H1 (cell line): ENCODE measurements around the gene ALDH1A2.

Experiments
- CBX5 ChIP-seq: fragments of 300-800, 300-1000 bp; sonication (generic); IDR thresholded peaks from 2 replicates; pipeline ENCODE4 v1.7.1; 2016; ENCODE audit warnings: antibody characterized with exemption, low read length, low read depth
- EGR1 ChIP-seq: IDR thresholded peaks from 2 replicates; pipeline ENCODE4 v1.6.1; 2011; ENCODE audit warnings: low read depth, low read length, borderline replicate concordance
- EP300 ChIP-seq, 2 experiments: IDR thresholded peaks; 1 replicate in 1 of 2; 2 replicates in 1 of 2; pipeline ENCODE4 v1.6.1; 2011 to 2012; ENCODE audit warnings: low read depth in 2 of 2, low read length in 2 of 2, mild to moderate bottlenecking in 2 of 2, borderline replicate concordance in 1 of 2, inconsistent platforms in 1 of 2, moderate library complexity in 1 of 2
- FOSL1 ChIP-seq: IDR thresholded peaks from 2 replicates; pipeline ENCODE4 v1.6.1; 2011; ENCODE audit warnings: mild to moderate bottlenecking, low read depth, low read length, moderate library complexity; ENCODE audit not compliant: insufficient read depth
- KDM1A ChIP-seq: fragments of 200-600, 300-600 bp; sonication (generic); IDR thresholded peaks from 2 replicates; pipeline ENCODE4 v1.7.1; 2016; ENCODE audit warnings: mild to moderate bottlenecking, low read length, borderline replicate concordance
- NANOG ChIP-seq: IDR thresholded peaks from 2 replicates; pipeline ENCODE4 v1.6.1; 2011; ENCODE audit warnings: low read length, low read depth, mild to moderate bottlenecking, inconsistent platforms; ENCODE audit not compliant: insufficient read depth, poor library complexity, severe bottlenecking
- POLR2AphosphoS5 ChIP-seq: IDR thresholded peaks from 2 replicates; pipeline ENCODE4 v1.6.1; 2011; ENCODE audit warnings: low read depth, low read length
- RAD21 ChIP-seq, 2 experiments: IDR thresholded peaks in 1 of 2; conservative IDR thresholded peaks in 1 of 2; 2 replicates each; pipeline ENCODE4 v1.6.1; 2011; ENCODE audit warnings: low read depth in 2 of 2, low read length in 2 of 2, improper control_type of control experiment in 1 of 2, inconsistent platforms in 1 of 2, mild to moderate bottlenecking in 1 of 2, moderate library complexity in 1 of 2
- SIN3A ChIP-seq, 2 experiments: IDR thresholded peaks in 1 of 2; conservative IDR thresholded peaks in 1 of 2; 2 replicates each; pipeline ENCODE4 v1.6.1; 2011 to 2012; ENCODE audit warnings: low read length in 2 of 2, improper control_type of control experiment in 1 of 2, low read depth in 1 of 2, mild to moderate bottlenecking in 1 of 2
- TF ChIP-seq, protein P1 (sequence below), 3 experiments: IDR thresholded peaks; 1 replicate in 2 of 3; 2 replicates in 1 of 3; pipeline versions ENCODE4 v1.5.1 to v1.6.1; 2011; ENCODE audit warnings: low read length in 3 of 3, mild to moderate bottlenecking in 3 of 3, inconsistent platforms in 2 of 3, low read depth in 1 of 3, moderate library complexity in 1 of 3; ENCODE audit not compliant: insufficient read depth in 1 of 3; ENCODE audit errors: control extremely low read depth in 1 of 3
- TF ChIP-seq, protein P2 (sequence below): IDR thresholded peaks from 2 replicates; pipeline ENCODE4 v1.6.1; 2011; ENCODE audit warnings: low read depth, mild to moderate bottlenecking, low read length; ENCODE audit not compliant: insufficient read depth
- TF ChIP-seq, protein P3 (sequence below): IDR thresholded peaks from 2 replicates; pipeline ENCODE4 v1.6.1; 2011; ENCODE audit warnings: low read length, improper control_type of control experiment
- TF ChIP-seq, protein P4 (sequence below): IDR thresholded peaks from 2 replicates; pipeline ENCODE4 v1.6.1; 2012; ENCODE audit warnings: low read length, inconsistent platforms

DNA sequence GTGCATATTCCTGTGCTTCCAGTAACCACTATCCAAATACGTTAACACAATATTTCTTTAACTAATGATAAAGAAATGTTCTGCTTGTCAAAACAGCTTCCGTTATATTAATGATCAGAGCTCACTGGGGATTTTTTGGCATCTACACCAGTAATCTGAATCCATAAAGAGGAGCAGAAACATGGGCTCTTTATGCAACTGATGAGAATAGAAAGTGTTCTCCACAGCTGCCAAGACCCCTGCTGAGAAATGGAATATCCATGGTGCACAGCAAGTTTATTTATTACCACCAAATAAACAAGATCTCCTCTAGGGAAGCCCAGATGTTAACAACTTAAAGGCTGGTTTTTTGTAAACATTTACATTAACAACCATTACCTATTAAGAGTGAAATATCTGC lies 54.5 kb downstream of the ALDH1A2 start:
- TF ChIP-seq SIN3A (conservative IDR thresholded peaks at IDR 0.05 in 1 of 2, IDR thresholded peaks at IDR 0.05 in 1 of 2; ENCODE audit: low read depth in 1 of 2, low read length in 2 of 2) = no peak
- no peak for TF ChIP-seq FOSL1
- TF ChIP-seq, protein P1, sequence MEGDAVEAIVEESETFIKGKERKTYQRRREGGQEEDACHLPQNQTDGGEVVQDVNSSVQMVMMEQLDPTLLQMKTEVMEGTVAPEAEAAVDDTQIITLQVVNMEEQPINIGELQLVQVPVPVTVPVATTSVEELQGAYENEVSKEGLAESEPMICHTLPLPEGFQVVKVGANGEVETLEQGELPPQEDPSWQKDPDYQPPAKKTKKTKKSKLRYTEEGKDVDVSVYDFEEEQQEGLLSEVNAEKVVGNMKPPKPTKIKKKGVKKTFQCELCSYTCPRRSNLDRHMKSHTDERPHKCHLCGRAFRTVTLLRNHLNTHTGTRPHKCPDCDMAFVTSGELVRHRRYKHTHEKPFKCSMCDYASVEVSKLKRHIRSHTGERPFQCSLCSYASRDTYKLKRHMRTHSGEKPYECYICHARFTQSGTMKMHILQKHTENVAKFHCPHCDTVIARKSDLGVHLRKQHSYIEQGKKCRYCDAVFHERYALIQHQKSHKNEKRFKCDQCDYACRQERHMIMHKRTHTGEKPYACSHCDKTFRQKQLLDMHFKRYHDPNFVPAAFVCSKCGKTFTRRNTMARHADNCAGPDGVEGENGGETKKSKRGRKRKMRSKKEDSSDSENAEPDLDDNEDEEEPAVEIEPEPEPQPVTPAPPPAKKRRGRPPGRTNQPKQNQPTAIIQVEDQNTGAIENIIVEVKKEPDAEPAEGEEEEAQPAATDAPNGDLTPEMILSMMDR (IDR thresholded peaks at IDR 0.05; ENCODE audit: control extremely low read depth in 1 of 3, insufficient read depth in 1 of 3, low read depth in 1 of 3, low read length in 3 of 3) = no peak
- no peak for TF ChIP-seq EGR1
- no peak for TF ChIP-seq CBX5
- TF ChIP-seq KDM1A = no peak
- TF ChIP-seq POLR2AphosphoS5 = no peak
- TF ChIP-seq, protein P2, sequence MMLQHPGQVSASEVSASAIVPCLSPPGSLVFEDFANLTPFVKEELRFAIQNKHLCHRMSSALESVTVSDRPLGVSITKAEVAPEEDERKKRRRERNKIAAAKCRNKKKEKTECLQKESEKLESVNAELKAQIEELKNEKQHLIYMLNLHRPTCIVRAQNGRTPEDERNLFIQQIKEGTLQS = no peak
- no peak for TF ChIP-seq EP300 (IDR thresholded peaks at IDR 0.05; ENCODE audit: borderline replicate concordance in 1 of 2, low read depth in 2 of 2, low read length in 2 of 2)
- TF ChIP-seq, protein P3, sequence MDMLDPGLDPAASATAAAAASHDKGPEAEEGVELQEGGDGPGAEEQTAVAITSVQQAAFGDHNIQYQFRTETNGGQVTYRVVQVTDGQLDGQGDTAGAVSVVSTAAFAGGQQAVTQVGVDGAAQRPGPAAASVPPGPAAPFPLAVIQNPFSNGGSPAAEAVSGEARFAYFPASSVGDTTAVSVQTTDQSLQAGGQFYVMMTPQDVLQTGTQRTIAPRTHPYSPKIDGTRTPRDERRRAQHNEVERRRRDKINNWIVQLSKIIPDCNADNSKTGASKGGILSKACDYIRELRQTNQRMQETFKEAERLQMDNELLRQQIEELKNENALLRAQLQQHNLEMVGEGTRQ = no peak
- no peak for TF ChIP-seq NANOG
- TF ChIP-seq, protein P4, sequence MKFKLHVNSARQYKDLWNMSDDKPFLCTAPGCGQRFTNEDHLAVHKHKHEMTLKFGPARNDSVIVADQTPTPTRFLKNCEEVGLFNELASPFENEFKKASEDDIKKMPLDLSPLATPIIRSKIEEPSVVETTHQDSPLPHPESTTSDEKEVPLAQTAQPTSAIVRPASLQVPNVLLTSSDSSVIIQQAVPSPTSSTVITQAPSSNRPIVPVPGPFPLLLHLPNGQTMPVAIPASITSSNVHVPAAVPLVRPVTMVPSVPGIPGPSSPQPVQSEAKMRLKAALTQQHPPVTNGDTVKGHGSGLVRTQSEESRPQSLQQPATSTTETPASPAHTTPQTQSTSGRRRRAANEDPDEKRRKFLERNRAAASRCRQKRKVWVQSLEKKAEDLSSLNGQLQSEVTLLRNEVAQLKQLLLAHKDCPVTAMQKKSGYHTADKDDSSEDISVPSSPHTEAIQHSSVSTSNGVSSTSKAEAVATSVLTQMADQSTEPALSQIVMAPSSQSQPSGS = no peak
- no peak for TF ChIP-seq RAD21 (IDR thresholded peaks at IDR 0.05 in 1 of 2, conservative IDR thresholded peaks at IDR 0.05 in 1 of 2; ENCODE audit: low read depth in 2 of 2, low read length in 2 of 2)
